ENCODE measurements around the gene MACROD2.

DNA sequence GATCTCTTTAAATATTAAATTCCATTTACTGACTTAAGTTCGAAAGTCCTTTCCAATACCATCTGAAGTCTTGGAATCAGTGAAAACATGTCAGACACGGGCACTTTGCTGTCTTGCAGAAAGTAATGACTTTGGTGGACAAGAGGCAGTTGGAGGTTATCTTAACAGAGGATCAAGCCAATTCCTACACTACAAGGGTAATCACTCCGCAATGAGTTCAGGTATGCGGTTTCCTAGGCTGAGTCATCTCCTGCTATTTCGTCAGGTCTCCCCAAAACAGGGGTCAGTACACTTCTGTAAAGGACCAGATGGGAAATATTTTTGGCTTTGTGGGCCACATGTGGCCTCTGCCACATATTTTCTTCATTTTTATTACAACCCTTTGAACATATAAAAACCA is 1921.3 kb downstream of the MACROD2 start:
- TF ChIP-seq POLR2AphosphoS5 (IDR thresholded peaks at IDR 0.05; ENCODE audit: low read depth, low read length) (no peak), POLR2A (IDR thresholded peaks at IDR 0.05; ENCODE audit: borderline replicate concordance, extremely low read depth, insufficient read depth, insufficient read length) (no peak), ELF1 (IDR thresholded peaks at IDR 0.05; ENCODE audit: borderline replicate concordance, low read depth) (no peak), YY1 (IDR thresholded peaks at IDR 0.05; ENCODE audit: extremely low read depth, insufficient replicate concordance, low read depth, low read length) (no peak)
- TF ChIP-seq, protein P1, sequence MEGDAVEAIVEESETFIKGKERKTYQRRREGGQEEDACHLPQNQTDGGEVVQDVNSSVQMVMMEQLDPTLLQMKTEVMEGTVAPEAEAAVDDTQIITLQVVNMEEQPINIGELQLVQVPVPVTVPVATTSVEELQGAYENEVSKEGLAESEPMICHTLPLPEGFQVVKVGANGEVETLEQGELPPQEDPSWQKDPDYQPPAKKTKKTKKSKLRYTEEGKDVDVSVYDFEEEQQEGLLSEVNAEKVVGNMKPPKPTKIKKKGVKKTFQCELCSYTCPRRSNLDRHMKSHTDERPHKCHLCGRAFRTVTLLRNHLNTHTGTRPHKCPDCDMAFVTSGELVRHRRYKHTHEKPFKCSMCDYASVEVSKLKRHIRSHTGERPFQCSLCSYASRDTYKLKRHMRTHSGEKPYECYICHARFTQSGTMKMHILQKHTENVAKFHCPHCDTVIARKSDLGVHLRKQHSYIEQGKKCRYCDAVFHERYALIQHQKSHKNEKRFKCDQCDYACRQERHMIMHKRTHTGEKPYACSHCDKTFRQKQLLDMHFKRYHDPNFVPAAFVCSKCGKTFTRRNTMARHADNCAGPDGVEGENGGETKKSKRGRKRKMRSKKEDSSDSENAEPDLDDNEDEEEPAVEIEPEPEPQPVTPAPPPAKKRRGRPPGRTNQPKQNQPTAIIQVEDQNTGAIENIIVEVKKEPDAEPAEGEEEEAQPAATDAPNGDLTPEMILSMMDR (IDR thresholded peaks at IDR 0.05 in 2 of 3, conservative IDR thresholded peaks at IDR 0.05 in 1 of 3; ENCODE audit: borderline replicate concordance in 1 of 3, insufficient read depth in 1 of 3, low read depth in 2 of 3, low read length in 2 of 3), result no peak
- TF ChIP-seq, protein P2, sequence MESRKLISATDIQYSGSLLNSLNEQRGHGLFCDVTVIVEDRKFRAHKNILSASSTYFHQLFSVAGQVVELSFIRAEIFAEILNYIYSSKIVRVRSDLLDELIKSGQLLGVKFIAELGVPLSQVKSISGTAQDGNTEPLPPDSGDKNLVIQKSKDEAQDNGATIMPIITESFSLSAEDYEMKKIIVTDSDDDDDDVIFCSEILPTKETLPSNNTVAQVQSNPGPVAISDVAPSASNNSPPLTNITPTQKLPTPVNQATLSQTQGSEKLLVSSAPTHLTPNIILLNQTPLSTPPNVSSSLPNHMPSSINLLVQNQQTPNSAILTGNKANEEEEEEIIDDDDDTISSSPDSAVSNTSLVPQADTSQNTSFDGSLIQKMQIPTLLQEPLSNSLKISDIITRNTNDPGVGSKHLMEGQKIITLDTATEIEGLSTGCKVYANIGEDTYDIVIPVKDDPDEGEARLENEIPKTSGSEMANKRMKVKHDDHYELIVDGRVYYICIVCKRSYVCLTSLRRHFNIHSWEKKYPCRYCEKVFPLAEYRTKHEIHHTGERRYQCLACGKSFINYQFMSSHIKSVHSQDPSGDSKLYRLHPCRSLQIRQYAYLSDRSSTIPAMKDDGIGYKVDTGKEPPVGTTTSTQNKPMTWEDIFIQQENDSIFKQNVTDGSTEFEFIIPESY (IDR thresholded peaks at IDR 0.05; ENCODE audit: extremely low read depth, insufficient replicate concordance, low read length), result no peak

Measured in HCT116 (cell line).